B cell (primary cell): Measurements from ENCODE around the gene NECAB2. TPM values are rescaled to one million over a fixed set of nuclear protein-coding genes. Genes with fewer than 3 reads are reported as not detected.

Experiments
- ATAC-seq: fragments of 200-7000 bp; cut with Tn5 transposase; one replicate; pipeline ENCODE4 v1.10.0; 2021; ENCODE audit warnings: low read depth, mild to moderate bottlenecking, moderate number of reproducible peaks, moderate library complexity
- CTCF ChIA-PET: fragments of 350-600 bp; sonication (Branson Sonifier 250); formaldehyde crosslinking; loops from one replicate; lab custom pipeline; 2021; ENCODE audit warnings: antibody characterized with exemption, inconsistent platforms; lab: Charles Lee
- POLR2A ChIA-PET: fragments of 350-600 bp; sonication (Branson Sonifier 250); formaldehyde crosslinking; loops from one replicate; lab custom pipeline; 2021; ENCODE audit warnings: antibody characterized with exemption; lab: Charles Lee
- DNase-seq: peaks from one replicate; pipeline ENCODE4 v3.0.0; 2013
- H2AFZ ChIP-seq: 2 replicates; pipeline ENCODE4 v1.6.1; 2012; ENCODE audit warnings: mild to moderate bottlenecking, low read depth, low read length; ENCODE audit not compliant: insufficient read depth, poor library complexity, severe bottlenecking
- H3K27ac ChIP-seq, 2 donors: 1 replicate in 1 of 2; 2 replicates in 1 of 2; pipeline ENCODE4 v1.5.1; 2012 to 2013; ENCODE audit warnings: low read length in 2 of 2, mild to moderate bottlenecking in 2 of 2, moderate library complexity in 1 of 2
- H3K27me3 ChIP-seq, 4 experiments: fragments of 200-600 bp in 1 of 4; sonication (generic) in 1 of 4; replicated peaks in 1 of 4; 1 replicate in 2 of 4; 2 replicates in 2 of 4; pipeline versions ENCODE4 v1.6.1 to v1.7.0; 2013 to 2016; ENCODE audit warnings: low read length in 3 of 4, mild to moderate bottlenecking in 2 of 4, mixed read lengths in 1 of 4, moderate library complexity in 1 of 4; ENCODE audit not compliant: insufficient read depth in 4 of 4, control insufficient read depth in 3 of 4; ENCODE audit errors: control extremely low read depth in 1 of 4
- H3K36me3 ChIP-seq, 2 experiments: replicated peaks in 1 of 2; 1 replicate in 1 of 2; 2 replicates in 1 of 2; pipeline versions ENCODE4 v1.6.1 to v1.7.1; 2013; ENCODE audit warnings: low read length in 1 of 2; ENCODE audit not compliant: insufficient read depth in 2 of 2, control insufficient read depth in 1 of 2; ENCODE audit errors: control extremely low read depth in 1 of 2, extremely low read depth in 1 of 2
- H3K4me1 ChIP-seq, 2 donors: fragments of 200-600 bp in 1 of 2; sonication (generic) in 1 of 2; 1 replicate in 1 of 2; 2 replicates in 1 of 2; pipeline versions ENCODE4 v1.5.1 to v1.6.1; 2013 to 2017; ENCODE audit warnings: low read length in 2 of 2; ENCODE audit not compliant: control insufficient read depth in 2 of 2, insufficient read depth in 2 of 2
- H3K4me2 ChIP-seq: replicated peaks from 2 replicates; pipeline ENCODE3; 2012; ENCODE audit warnings: mild to moderate bottlenecking, low read depth, low read length; ENCODE audit not compliant: poor library complexity, severe bottlenecking
- H3K4me3 ChIP-seq, 5 experiments: fragments of 200-600 bp in 1 of 5; sonication (generic) in 1 of 5; 1 replicate in 3 of 5; 2 replicates in 2 of 5; pipeline versions ENCODE4 v1.5.1 to v1.7.0; 2011 to 2016; ENCODE audit warnings: low read length in 4 of 5, mild to moderate bottlenecking in 4 of 5, low read depth in 2 of 5, control low read depth in 1 of 5, moderate library complexity in 1 of 5; ENCODE audit not compliant: insufficient read depth in 1 of 5; ENCODE audit errors: control extremely low read depth in 1 of 5, extremely low read depth in 1 of 5
- H3K79me2 ChIP-seq: fragments of 200-600 bp; sonication (generic); one replicate; pipeline ENCODE4 v1.6.0; 2016; ENCODE audit warnings: low read length; ENCODE audit not compliant: control insufficient read depth, insufficient read depth
- H3K9ac ChIP-seq: fragments of 200-600 bp; sonication (generic); 2 replicates; pipeline ENCODE4 v1.6.1; 2017; ENCODE audit warnings: mild to moderate bottlenecking, low read length, moderate library complexity
- H3K9me3 ChIP-seq, 3 donors: one replicate each; pipeline versions ENCODE4 v1.6.1 to v1.7.1; 2013; ENCODE audit warnings: low read length in 2 of 3; ENCODE audit not compliant: control insufficient read depth in 2 of 3, insufficient read depth in 1 of 3; ENCODE audit errors: control extremely low read depth in 1 of 3
- H4K20me1 ChIP-seq: 2 replicates; pipeline ENCODE4 v1.6.0; 2012; ENCODE audit warnings: mild to moderate bottlenecking, low read length; ENCODE audit not compliant: insufficient read depth, control insufficient read depth, poor library complexity, severe bottlenecking
- H3K27ac Mint-ChIP-seq: one replicate; pipeline ENCODE4 v1.8.0; 2021; ENCODE audit warnings: mixed read lengths
- H3K27me3 Mint-ChIP-seq: one replicate; pipeline ENCODE4 v1.8.0; 2021; ENCODE audit warnings: mixed read lengths
- H3K4me1 Mint-ChIP-seq: one replicate; pipeline ENCODE4 v1.8.0; 2021; ENCODE audit warnings: mixed read lengths
- H3K4me3 Mint-ChIP-seq: one replicate; pipeline ENCODE4 v1.8.0; 2021; ENCODE audit warnings: mixed read lengths
- H3K9me3 Mint-ChIP-seq: one replicate; pipeline ENCODE4 v1.8.0; 2022; ENCODE audit warnings: mixed read lengths; ENCODE audit not compliant: insufficient read depth
- EZH2 ChIP-seq: IDR thresholded peaks from 2 replicates; pipeline ENCODE4 v1.6.1; 2012; ENCODE audit warnings: borderline replicate concordance, low read depth, mild to moderate bottlenecking, moderate library complexity, low read length; ENCODE audit not compliant: insufficient read depth, poor library complexity, severe bottlenecking
- WGBS: methylation state at CpG from one replicate; pipeline ENCODE4 v1.1.5; 2013; ENCODE audit warnings: missing lambda C conversion rate; ENCODE audit not compliant: insufficient coverage; 5-methylcytosine and 5-hydroxymethylcytosine counted together
- intact Hi-C: fragments of 100-400 bp; cut with micrococcal nuclease; formaldehyde crosslinking; loops from one replicate; pipeline ENCODE4 v1.10.0; 2022
- polyA plus RNA-seq: library from polyadenylated mRNA; depleted of rRNA; stranded (reverse); fragments of >200 nt; gene quantifications from 2 replicates; pipeline ENCODE4 v1.2.3, GENCODE V29; 2012
- total RNA-seq, 2 donors: library from RNA; stranded (reverse); fragments of 120-200 nt in 1 of 2; gene quantifications; 1 replicate in 1 of 2; 2 replicates in 1 of 2; pipeline versions ENCODE4 v1.2.3 to v1.2.4, GENCODE V29; 2013 to 2022
- TF ChIP-seq, protein P1 (sequence below): fragments of 200-600 bp; IDR thresholded peaks from one replicate; pipeline ENCODE4 v1.8.0; 2022; ENCODE audit warnings: antibody characterized with exemption, mild to moderate bottlenecking

The NECAB2 gene
- total and polyA plus RNA-seq, 2 donors (not counting 1 experiment from before 2014, with no cell fraction given) = not detected

- ATAC-seq (no peak), DNase-seq (no peak)
- no peak overlapping the region for H2AFZ ChIP-seq
- no peak for TF ChIP-seq EZH2
- TF ChIP-seq, protein P1, sequence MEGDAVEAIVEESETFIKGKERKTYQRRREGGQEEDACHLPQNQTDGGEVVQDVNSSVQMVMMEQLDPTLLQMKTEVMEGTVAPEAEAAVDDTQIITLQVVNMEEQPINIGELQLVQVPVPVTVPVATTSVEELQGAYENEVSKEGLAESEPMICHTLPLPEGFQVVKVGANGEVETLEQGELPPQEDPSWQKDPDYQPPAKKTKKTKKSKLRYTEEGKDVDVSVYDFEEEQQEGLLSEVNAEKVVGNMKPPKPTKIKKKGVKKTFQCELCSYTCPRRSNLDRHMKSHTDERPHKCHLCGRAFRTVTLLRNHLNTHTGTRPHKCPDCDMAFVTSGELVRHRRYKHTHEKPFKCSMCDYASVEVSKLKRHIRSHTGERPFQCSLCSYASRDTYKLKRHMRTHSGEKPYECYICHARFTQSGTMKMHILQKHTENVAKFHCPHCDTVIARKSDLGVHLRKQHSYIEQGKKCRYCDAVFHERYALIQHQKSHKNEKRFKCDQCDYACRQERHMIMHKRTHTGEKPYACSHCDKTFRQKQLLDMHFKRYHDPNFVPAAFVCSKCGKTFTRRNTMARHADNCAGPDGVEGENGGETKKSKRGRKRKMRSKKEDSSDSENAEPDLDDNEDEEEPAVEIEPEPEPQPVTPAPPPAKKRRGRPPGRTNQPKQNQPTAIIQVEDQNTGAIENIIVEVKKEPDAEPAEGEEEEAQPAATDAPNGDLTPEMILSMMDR = no peak
- ChIA-PET POLR2A (no interaction called here), CTCF (no interaction called here)
- no peaks in the 10 kb centered on the region for H3K9me3 Mint-ChIP-seq
- no peaks in the 10 kb centered on the region for H3K36me3 ChIP-seq
- no peaks in the 10 kb centered on the region for H4K20me1 ChIP-seq
- H3K4me3 ChIP-seq = no peak overlapping the region
- H3K4me3 Mint-ChIP-seq = no peak overlapping the region
- H3K4me1 Mint-ChIP-seq = peaks cover 1% of the 10 kb centered on the region
- H3K79me2 ChIP-seq = no peaks in the 10 kb centered on the region
- intact Hi-C loops = no loop called here
- peaks cover 0 to 13% (median 2%) of the 10 kb centered on the region in 4 experiments for H3K27me3 ChIP-seq
- peaks cover 0 to 4% of the 10 kb centered on the region in 2 donors for H3K4me1 ChIP-seq
- peaks cover 37% of the 10 kb centered on the region for H3K27me3 Mint-ChIP-seq
- no peak overlapping the region for H3K9ac ChIP-seq
- H3K9me3 ChIP-seq = peaks cover 0 to 11% (median 0%) of the 10 kb centered on the region in 3 donors
- H3K27ac ChIP-seq = no peak overlapping the region
- WGBS = 7% methylated on average over 19 of the region's 21 CpGs
- H3K4me2 ChIP-seq = no peak overlapping the region
- H3K27ac Mint-ChIP-seq = no peak overlapping the region
Measured at GRCh38 chr16:83995754-83996153, 27.7 kb downstream of the NECAB2 start.

GRCh38 chr16:83996481-83997252, 28.6 kb downstream of the NECAB2 start:
- Mint-ChIP-seq H3K27me3 (peaks cover 36% of the 10 kb centered on the region), H3K27ac (no peak overlapping the region), H3K4me1 (peaks cover 1% of the 10 kb centered on the region), H3K9me3 (no peaks in the 10 kb centered on the region), H3K4me3 (no peak overlapping the region)
- Histone ChIP-seq H3K27ac (no peak overlapping the region), H3K4me1 (peaks cover 0 to 4% of the 10 kb centered on the region in 2 donors), H3K4me2 (no peak overlapping the region), H3K36me3 (no peaks in the 10 kb centered on the region), H2AFZ (no peak overlapping the region), H4K20me1 (no peaks in the 10 kb centered on the region), H3K9me3 (peaks cover 0 to 9% (median 0%) of the 10 kb centered on the region in 3 donors), H3K4me3 (no peak overlapping the region), H3K27me3 (peaks cover 0 to 13% (median 2%) of the 10 kb centered on the region in 4 experiments), H3K79me2 (no peaks in the 10 kb centered on the region), H3K9ac (no peak overlapping the region)
- CTCF ChIA-PET = no interaction called here
- POLR2A ChIA-PET = no interaction called here
- TF ChIP-seq, protein P1 = no peak
- no peak for TF ChIP-seq EZH2
- ATAC-seq (no peak), DNase-seq (no peak)
- intact Hi-C loops = no loop called here
- 89% methylated on average over 14 of the region's 15 CpGs for WGBS
